ENCODE results near the gene UPF2.

DNA sequence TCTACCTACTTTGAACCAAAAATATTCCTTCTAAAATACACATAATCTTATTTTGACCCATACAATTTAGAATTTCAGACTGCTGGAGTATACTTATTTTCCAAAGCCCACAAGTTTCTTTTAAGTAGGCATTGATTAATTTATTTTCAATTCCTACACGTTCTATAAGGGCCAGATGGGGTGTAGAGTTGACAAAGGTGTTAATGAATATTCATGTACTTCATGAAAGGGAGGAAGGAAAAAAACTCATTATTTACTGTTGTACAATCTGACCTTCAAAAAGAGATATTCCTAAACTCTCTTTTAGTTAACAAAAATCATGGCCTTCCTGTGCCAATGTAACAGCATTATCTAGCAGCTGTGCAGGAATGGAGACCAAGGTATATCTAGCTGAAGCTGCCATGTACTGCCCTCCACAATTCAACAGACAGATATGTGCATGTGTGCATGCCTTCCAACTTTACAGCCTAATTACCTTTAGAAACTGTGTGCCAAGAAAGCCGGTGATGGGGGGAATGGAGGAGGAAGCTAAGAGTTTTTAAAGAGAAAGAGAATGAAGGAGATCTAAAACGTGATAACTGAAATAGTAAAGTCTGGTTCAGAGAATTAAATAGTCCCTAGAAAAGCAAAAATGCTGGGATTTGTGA, 108.9 kb downstream of the UPF2 start:
- TF ChIP-seq, protein P1, sequence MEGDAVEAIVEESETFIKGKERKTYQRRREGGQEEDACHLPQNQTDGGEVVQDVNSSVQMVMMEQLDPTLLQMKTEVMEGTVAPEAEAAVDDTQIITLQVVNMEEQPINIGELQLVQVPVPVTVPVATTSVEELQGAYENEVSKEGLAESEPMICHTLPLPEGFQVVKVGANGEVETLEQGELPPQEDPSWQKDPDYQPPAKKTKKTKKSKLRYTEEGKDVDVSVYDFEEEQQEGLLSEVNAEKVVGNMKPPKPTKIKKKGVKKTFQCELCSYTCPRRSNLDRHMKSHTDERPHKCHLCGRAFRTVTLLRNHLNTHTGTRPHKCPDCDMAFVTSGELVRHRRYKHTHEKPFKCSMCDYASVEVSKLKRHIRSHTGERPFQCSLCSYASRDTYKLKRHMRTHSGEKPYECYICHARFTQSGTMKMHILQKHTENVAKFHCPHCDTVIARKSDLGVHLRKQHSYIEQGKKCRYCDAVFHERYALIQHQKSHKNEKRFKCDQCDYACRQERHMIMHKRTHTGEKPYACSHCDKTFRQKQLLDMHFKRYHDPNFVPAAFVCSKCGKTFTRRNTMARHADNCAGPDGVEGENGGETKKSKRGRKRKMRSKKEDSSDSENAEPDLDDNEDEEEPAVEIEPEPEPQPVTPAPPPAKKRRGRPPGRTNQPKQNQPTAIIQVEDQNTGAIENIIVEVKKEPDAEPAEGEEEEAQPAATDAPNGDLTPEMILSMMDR (IDR thresholded peaks at IDR 0.05) = no peak
- no peak for TF ChIP-seq POLR2A (IDR thresholded peaks at IDR 0.05)
